ENCODE results near the gene AEBP2.

- no peak for TF ChIP-seq CTCF (IDR thresholded peaks at IDR 0.05; ENCODE audit: extremely low read depth in 1 of 2, insufficient read depth in 1 of 2, low read depth in 1 of 2, low read length in 2 of 2)
- no peak for TF ChIP-seq POLR2AphosphoS5 (IDR thresholded peaks at IDR 0.05; ENCODE audit: insufficient read depth, low read depth, low read length)
- no peak for TF ChIP-seq MYC (IDR thresholded peaks at IDR 0.05; ENCODE audit: low read depth, low read length)
- TF ChIP-seq POLR2A (IDR thresholded peaks at IDR 0.05; ENCODE audit: low read depth, low read length) = no peak
- TF ChIP-seq EZH2 (IDR thresholded peaks at IDR 0.05; ENCODE audit: borderline replicate concordance, low read depth, low read length, severe bottlenecking) = no peak
- TF ChIP-seq MAX (IDR thresholded peaks at IDR 0.05; ENCODE audit: insufficient read depth, insufficient read length) = no peak
- no peak for TF ChIP-seq JUN (IDR thresholded peaks at IDR 0.05; ENCODE audit: borderline replicate concordance, insufficient read depth, insufficient read length, low read depth)
Observed at GRCh38 chr12:19447386-19447785, 8.1 kb downstream of the AEBP2 start.

All from endothelial cell of umbilical vein (primary cell).